GM18867 (cell line): ENCODE data around the gene MPRIP.
"Not testable (repeated sequence)": the region's sequence is repeated elsewhere in the genome, so short reads cannot be mapped to it uniquely, and the experiment has no call there.

ENCODE experiments used
- ATAC-seq: cut with Tn5 transposase; IDR thresholded peaks from one replicate; pipeline ENCODE4 v1.9.1; 2021; ENCODE audit warnings: mild to moderate bottlenecking, moderate library complexity; ENCODE audit not compliant: unreplicated experiment

MPRIP gene

DNA sequence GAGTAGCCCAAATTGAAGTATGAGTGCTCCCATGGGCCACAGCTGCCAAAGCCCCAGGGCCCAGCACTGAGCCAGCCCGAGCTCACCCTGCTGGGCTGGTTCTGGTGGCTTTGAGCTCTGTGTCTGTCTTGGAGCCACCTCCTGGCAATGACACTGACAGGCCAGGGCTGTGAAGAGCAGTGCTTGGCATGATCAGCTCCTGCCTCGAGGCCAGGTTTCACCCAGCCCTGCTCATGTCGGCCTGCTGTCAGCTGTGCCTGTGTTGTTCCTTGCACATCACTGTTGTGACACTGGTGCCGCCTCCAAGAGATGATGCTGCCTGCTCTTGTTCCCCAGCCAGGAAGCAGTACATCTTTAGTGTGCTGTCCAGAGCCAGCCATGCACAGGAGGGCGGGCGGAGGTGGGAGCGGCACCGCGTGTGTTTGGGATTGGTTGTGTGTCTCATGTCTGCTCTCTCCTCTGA is 137.9 kb downstream of the MPRIP start:
- ATAC-seq, result no peak

DNA sequence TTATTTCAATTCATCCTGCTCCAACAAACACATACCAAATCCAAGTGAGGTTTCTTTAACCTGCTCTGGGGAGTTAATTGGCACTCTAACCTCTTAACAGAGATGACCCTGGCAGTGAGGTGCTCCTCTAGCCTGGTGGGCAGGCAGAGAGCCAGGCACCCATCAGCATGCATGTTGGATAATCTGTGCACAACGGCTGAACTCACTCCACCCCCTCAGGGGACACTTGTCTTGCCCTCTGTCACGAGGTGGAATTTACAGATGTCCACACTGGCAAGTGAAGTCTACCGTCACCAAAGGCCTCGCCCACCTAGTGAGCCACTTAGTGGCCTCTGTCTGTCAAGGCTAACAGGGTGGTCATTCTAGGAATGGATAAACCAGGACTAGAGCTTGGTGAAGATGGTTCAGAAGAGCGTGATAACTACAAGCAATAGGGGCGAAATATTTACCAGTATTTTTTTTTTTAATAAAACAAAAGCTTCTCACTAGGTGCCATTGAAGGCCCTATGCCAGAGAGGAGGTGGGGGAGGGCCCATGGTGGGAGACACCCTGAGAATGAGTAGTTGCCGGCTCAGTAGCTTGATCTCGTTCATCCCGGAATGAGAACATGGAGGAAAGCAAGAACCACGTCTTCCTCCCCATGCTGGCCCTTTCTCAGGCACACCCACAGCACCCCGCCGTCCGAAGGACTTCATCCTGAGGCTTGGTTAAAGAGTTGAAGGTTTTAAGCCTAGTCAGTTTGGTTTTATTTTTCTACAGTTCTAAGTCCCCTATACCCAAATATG is 138.7 kb downstream of the MPRIP start:
- no peak for ATAC-seq

DNA sequence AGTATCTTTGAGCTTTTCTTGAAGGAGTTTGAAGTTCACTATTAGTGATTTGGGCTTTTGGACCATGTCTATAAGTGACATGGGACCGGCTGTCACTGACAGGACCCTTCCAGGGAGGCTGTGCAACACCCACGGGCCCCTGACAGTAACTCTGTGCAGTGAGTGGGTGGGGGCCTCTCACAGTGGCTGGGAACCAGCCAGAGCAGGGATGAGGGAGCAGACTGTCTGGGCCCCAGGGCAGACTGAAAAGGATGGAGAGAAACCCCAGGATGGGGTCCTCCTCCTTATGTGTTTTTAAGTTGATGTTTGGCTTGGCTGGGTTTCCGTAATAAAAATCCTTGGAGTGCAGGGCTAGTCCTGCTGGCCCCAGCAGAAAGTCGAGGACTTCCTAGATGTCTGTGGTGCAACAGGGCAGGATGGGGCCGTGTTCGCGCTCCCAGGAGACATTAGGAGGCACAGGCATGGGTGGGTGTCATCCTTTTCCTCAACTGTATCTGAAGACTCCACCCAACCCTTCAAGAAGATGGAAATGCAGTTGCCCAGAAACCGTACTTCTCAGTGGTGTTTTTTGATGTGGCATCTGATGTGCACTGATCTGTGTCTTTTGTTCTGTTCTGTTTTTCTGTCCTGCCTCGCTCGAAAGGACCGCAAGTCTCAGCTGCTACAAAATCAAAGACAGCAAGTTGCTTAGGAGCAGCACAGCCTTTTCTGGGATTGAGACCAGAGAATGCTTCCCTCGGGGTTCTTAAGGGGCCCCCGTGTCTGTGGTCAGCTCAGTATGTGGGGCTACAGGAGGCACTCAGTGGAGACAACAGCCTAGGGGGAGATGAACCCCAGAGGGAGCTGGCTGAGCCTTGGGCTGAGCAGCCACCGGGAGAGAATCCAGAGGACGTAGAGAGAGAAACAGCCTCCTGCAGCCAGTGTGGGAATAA is 139.7 kb downstream of the MPRIP start:
- no peak for ATAC-seq

DNA sequence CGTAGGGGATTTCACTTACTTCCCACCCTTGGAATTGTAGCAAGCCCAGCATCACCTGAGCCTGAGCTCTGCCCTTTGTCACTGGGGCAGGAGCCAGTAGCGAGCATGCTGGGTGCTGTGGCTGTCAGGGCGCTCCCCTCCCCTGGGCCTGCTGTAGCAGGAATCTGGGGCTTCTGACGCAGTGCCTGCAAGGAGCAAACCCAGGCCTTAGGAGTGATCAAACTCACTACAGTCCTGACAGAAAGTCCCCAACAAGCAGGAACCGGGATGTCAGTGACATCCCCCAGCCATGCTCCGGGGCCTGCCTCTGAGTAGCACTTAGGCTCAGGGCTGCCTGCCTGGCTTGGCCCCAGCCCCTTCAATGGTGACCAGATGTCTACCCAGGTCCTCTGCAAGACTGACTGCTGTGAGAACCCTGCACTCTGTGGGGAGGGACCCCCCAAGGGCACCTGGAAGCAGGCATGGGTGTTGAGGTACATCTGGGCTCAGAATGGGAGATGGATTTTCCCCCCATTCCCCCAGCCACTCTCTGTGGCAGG is 140.4 kb downstream of the MPRIP start:
- ATAC-seq, result no peak

DNA sequence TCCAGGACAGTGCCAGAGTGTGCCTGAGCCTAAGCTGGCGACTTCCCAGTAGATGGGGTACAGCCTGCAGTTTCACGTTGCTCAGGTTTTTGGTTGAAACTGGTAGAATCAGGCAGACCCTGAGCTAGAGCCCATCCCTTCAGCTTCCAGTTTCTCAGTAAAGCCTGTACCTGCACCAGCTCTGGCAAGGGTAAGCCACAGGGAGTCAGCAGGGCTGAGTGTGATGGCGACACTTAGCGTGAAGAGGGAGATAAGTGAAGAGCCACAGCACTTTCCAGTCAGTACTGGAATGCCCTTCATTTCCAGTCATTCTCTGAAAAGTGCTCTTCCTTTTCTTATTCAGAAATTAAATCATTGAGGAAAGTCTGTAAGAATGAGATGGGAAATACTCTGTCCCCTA is 141.5 kb downstream of the MPRIP start:
- no peak for ATAC-seq

DNA sequence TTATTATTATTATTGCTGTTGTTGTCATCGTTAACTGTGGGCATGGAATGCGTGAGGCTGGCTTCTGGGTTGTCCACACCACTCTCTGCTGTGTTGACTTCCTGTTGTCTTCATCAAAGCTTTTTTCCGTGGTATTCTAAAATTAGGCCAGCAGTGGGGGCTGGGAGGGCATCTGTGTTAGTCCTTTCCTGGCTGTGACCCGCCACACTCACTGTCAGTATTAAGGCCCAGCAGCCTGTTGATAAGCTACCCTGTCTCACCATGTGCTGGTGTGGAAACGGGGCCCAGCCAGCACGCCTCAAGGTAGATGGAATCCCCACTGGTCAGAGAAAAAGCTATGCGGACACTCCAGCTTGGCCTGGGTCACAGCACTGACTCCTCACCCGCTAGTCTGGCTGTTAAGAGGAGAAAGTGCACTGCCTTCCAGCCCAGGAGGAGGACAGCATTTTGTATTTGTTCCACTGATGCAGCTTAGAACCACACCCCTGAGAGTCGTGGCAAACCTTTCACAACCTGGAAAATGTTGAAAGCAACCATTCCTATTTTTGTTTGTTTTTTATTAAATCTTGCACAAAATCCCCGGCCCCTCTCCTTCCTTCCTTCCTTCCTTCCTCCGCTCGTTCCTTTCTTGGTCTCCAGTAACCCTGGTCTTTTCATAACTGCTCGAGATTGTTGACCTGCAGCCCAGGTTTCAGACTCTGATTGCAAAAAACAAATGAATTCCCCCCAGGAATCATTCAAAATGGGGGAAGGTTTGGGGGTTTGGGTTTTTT is 142.9 kb downstream of the MPRIP start:
- ATAC-seq, result not testable (repeated sequence)

DNA sequence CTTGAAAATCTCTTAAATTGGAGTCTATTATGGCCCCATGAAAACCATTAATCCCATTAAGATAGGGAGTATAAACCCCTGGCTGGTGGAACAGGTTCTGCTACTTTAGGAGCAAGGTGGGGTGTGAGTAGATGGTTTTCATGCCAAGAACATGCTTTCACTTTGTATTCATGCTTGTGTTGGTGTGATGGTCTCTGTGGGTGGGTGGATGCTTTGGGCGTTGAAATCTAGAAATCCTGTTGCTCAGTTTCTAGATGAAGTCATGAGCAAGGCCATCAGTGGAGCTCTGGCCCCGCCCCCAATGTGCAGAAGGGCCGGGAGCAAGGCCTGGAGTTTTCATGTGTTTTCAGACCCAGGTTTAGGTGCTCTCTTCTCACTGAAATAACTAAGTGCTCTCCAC is 143.8 kb downstream of the MPRIP start:
- no peak for ATAC-seq

DNA sequence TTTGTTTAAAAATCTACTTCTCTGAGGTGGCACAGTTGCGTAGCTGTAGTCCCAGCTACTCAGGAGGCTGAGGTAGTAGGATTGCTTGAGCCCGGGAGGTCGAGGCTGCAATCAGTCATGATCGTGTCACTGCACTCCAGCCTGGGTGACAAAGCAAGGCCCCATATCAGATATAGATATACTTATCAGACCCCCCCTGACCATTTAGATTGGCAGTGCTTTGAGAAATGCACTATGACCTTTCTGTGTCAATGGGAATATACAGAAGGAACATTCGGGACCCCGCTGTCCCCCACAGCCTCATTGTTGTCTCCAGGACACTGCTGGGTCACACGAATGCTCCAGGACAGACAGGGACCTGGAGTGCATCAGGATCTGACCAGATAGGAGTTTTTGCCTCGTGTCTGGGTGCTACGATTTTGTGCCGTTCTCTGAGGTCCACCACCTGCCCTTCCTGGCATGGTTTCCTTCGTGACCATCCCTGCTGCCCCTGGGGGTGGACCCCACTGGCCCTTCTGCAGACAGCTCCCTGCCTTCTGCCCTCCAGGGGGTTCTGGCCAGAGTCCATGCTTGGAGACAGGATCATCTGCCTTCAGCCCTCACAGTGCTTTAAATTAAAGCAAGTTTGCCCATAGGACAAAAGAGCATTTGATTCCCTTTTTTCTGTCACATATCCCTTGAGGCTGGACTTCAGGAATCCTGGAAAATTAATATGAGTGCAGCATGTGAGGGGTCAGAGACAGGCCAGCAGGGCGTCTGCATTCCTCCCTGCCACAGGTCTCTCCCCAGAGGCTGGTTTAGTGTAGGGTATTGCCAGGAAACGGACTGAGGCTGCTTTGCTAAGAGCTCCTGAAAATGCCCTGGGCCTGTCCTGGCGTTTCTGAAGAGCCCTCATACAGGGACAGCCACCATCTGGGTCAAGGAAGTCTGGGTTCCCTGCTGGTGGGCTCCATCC is 144.6 kb downstream of the MPRIP start:
- ATAC-seq, result no peak

DNA sequence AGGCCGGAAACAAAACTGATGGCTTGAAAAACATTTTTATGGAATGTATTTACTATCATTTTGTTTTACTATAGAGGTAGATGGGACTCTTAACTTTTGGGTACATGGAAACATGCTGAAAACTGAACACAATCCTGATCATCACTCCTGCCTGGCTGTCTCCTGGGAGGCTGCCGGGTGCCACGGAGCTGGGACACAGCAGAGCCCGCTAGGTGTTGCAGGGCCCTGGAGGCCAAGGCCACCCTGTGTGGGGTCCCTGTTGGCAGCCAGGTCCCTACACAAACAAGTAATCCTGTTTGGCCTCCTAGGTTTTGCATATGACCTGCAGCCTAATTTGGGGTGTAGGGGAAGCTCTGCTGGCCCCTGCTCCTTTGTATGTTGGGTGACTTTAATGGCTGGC is 146.3 kb downstream of the MPRIP start:
- ATAC-seq, result no peak

DNA sequence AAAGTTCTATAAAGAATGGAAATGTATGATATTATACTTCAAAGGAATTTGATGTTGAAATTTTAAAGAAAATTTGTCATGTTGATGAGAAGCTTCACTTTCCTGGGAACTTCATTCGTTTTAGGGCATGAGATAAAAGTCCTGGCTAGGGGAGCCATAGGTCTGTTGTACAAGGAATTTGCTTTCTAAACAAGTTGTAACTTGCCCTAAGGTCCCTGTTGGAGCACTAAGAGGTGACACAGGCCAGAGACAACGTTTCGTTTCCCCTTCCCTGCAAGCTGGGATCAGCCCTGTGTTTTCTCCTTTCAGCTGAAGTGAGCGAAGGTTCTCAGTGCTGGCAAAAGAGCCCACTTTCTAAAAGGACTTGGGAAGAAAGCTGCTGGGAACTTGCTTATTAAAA is 147.3 kb downstream of the MPRIP start:
- ATAC-seq, result no peak

DNA sequence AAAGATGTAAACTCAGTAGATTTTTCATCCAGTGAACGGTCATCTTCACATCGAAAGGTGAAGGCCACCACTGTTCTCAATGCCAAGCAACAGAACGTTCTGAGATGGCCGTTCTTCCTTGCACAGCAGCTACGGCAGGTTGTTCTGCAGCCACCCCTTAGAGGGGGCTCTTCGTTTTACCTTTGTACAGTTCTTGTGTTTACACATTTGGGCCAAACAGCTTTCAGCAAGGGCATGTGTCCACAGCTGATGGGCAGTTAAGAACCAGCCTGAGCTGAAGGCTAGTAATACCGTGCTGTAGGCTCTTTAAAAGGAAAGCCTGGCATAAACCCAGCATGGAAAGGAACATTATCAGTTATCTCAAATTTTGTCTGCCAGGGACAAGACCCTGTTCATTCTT is 147.9 kb downstream of the MPRIP start:
- no peak for ATAC-seq

DNA sequence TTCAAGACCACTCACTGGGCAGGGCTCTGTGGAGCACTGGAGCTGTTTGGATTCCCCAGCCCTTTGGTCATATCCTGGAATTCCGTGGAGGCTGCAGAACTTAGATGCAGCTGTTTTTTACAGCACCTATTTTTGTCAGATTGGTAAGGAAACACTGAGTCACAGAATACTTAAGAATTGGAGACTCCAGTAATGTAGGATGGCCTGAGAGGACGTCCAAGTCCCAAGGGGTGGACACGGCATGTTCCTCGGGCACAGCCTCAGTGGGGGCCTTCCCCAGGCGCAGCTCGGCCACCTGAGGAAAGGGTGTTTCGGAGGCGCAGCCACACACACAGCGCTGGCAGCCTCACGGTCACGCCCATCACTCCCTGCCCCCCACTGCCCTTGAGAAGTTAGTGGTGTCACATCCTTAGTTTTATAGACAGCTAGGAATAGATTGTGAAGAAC is 149.1 kb downstream of the MPRIP start:
- no peak for ATAC-seq

DNA sequence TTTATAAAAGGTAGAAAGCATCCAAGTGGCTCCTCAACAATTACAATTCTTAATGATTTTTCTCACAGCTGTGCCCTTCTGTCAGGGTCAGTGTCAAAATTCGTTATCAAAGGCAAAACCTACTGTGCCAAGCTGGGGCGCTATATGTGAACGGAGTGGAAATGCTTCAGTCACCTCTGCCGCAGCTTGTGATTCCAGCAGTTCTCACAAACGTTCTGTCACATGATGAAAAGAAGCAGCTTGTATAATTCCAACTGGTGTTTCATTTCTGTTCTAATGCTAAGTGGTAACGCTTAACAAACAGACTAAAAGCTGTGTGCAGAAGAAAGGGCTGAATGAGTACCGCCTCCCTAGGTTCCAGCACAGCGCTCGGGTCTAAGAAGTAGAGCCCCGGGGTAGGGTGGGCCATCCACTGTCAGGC is 149.7 kb downstream of the MPRIP start:
- no peak for ATAC-seq

DNA sequence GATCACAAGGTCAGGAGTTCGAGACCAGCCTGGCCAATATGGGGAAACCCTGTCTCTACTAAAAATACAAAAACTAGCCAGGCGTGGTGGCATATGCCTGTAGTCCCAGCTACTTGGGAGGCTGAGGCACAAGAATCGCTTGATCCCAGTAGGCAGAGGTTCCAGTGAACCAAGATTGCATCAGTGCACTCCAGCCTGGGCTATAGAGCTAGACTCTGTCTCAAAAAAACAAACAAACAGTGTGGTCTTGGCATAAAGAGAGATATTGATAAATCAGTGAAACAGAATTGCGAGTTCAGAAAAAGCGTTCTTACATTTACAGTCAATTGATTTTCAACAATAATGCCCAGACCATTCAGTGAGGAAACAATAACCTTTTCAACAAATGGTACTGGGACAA is 153.2 kb downstream of the MPRIP start:
- ATAC-seq, result not testable (repeated sequence)

DNA sequence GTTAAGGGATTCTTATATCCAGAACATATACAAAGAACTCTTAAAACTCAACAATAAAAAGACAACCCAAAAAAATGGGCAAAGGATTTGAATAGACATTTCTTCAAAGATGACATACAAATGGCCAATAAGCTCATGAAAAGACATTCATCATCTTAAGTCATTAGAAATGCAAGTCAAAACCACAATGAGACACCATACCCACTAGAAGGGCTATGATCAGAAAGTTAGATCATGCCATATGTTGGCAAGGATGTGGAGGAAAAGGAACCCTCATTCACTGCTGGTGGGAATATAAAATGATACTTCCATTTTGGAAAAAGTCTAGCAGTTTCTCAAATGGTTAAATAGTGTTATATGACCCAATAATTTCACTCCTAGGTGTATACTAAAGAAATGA is 154.5 kb downstream of the MPRIP start:
- no peak for ATAC-seq

DNA sequence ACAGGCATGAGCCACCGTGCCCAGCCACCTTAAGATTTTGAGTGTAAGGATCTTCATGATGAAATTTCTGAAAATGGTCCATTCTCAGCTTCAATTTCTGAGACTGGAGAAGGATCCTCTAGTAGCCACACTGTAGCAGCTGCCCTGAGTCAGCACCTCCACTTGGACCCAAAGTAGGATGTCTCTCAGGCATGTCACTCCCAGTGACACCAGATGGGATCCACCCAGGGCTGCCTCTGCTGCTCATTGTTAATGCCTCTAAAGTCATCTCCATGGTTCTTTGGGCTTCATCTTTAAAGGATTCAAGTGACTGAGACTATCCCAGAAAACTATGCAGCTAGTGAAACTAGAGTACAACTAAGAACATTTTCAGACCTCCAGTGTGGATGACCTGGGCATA is 156.0 kb downstream of the MPRIP start:
- no peak for ATAC-seq

DNA sequence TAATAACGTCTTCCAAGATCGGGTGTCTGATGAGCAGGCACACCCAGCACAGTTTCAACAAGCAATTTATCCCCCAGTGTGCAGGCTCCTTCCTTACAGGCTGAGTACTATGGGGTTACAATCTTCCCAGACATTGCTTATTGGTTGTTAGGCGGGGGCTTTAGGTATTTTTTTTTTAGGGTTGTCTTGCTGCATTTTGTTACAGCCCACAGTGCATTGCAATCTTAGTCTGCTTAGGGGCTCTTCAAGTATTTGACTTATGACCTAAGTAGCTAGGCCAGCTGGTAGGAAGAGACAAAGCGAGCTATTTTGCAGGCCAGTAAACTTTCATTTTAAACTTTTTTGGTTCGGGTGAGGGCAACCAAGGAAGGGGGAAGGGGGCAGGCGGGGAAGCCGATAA is 158.1 kb downstream of the MPRIP start:
- no peak for ATAC-seq

DNA sequence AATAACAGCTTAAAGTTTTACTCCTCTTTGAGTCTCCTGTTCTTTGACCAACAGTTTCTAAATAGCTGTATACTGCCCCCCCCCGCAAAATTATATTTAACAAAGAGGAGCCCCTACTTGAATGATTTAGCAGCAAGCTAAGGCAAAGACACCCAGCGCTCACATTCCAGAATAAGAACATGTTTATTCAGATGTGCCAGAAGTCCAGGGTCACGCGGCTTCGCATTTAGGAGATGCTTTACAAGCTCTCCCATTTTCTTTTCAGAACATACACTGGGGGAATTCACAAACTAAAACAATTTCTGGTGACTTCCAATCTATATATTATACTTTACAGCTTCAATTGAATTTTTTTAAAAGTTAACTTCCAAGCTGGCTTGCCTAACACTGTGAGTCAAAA is 158.6 kb downstream of the MPRIP start:
- ATAC-seq, result no peak

DNA sequence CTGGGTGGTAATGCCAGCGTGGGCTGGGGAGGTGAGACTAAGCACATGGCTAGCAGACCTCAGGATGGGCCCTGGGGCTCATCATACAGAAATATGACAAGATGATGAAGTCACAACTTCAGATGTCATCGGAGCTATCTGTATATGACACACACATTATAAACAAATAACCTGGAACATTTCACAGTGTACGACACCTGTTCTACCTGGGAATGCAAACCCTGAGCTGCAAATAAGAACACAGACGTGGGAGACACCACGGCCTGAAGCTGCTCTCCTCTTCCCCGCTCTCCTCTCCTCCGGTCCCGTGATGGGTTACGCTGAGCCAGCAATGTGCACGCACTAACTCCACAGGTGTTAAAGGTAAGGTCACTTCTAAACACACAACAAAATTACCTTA is 159.0 kb downstream of the MPRIP start:
- no peak for ATAC-seq

DNA sequence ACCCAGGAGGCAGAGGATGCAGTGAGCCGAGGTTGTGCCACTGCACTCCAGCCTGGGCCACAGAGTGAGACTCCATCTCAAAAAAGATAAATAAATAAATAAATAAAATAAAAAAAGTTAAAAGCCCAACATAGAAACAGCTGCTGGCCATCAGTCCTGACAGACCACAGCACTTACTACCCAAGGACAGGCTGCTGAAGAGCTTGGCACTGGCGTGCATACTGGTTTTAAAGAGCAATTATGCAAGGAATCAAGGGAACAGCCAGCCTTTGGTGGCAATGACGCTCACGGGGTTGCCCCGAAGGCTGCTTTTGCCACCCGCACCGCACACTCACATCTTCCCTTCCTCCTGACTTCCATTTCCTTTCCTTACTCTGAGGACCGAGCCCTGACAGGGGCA is 159.7 kb downstream of the MPRIP start:
- no peak for ATAC-seq
